Nephron progenitor cell (in vitro differentiated cells): Measurements from ENCODE around the gene ZFP62.
A peak's percentile ranks its signal among the peaks of the same experiment; 100 is the strongest.

ENCODE experiments used
- DNase-seq: peaks from one replicate; pipeline ENCODE4 v3.0.0; 2021
- H3K27ac Mint-ChIP-seq: 2 replicates; pipeline ENCODE4 v1.8.0; 2021; ENCODE audit warnings: mild to moderate bottlenecking, moderate library complexity, mixed read lengths
- H3K27me3 Mint-ChIP-seq: 2 replicates; pipeline ENCODE4 v1.8.0; 2021; ENCODE audit warnings: mild to moderate bottlenecking, low read depth, mixed read lengths; ENCODE audit not compliant: poor library complexity
- H3K36me3 Mint-ChIP-seq: 2 replicates; pipeline ENCODE4 v1.8.0; 2021; ENCODE audit warnings: low read depth, mixed read lengths
- H3K4me1 Mint-ChIP-seq: 2 replicates; pipeline ENCODE4 v1.8.0; 2021; ENCODE audit warnings: mixed read lengths
- H3K4me3 Mint-ChIP-seq: 2 replicates; pipeline ENCODE4 v1.8.0; 2021; ENCODE audit warnings: mild to moderate bottlenecking, moderate library complexity, mixed read lengths
- H3K9me3 Mint-ChIP-seq: 2 replicates; pipeline ENCODE4 v1.8.0; 2021; ENCODE audit warnings: mild to moderate bottlenecking, moderate library complexity, mixed read lengths
- CTCF ChIP-seq: fragments of 200-600 bp; sonication (generic); IDR thresholded peaks from 2 replicates; pipeline ENCODE4 v1.5.0; 2021; ENCODE audit warnings: antibody characterized with exemption

ZFP62 gene

GRCh38 chr5:180810210-180810958 is 50.7 kb downstream of the ZFP62 start:
- peaks cover 5% of the 10 kb centered on the region for H3K36me3 Mint-ChIP-seq
- peak overlapping the region; percentile 87 for H3K4me3 Mint-ChIP-seq
- no peaks in the 10 kb centered on the region for H3K27me3 Mint-ChIP-seq
- DNase-seq: peak; percentile 96
- no peak for TF ChIP-seq CTCF
- H3K27ac Mint-ChIP-seq: peak overlapping the region; percentile 99
- H3K9me3 Mint-ChIP-seq: no peaks in the 10 kb centered on the region
- H3K4me1 Mint-ChIP-seq: peaks cover 90% of the 10 kb centered on the region

GRCh38 chr5:180809403-180810209 is 51.5 kb downstream of the ZFP62 start:
- peak overlapping the region; percentile 99 for H3K27ac Mint-ChIP-seq
- H3K36me3 Mint-ChIP-seq: peaks cover 13% of the 10 kb centered on the region
- peak overlapping the region; percentile 87 for H3K4me3 Mint-ChIP-seq
- peak; percentile 93 for DNase-seq
- TF ChIP-seq CTCF: no peak
- no peaks in the 10 kb centered on the region for H3K9me3 Mint-ChIP-seq
- peaks cover 90% of the 10 kb centered on the region for H3K4me1 Mint-ChIP-seq
- H3K27me3 Mint-ChIP-seq: peaks cover under 1% of the 10 kb centered on the region

GRCh38 chr5:180808461-180809000 is 52.5 kb downstream of the ZFP62 start:
- Mint-ChIP-seq H3K27me3 (peaks cover 2% of the 10 kb centered on the region), H3K4me1 (peaks cover 88% of the 10 kb centered on the region), H3K9me3 (no peaks in the 10 kb centered on the region), H3K27ac (peak overlapping the region; percentile 92), H3K4me3 (peak overlapping the region; percentile 87), H3K36me3 (peaks cover 13% of the 10 kb centered on the region)
- no peak for DNase-seq
- TF ChIP-seq CTCF: no peak

- Mint-ChIP-seq H3K9me3 (no peaks in the 10 kb centered on the region), H3K36me3 (peaks cover 13% of the 10 kb centered on the region), H3K27ac (peak overlapping the region; percentile 92), H3K4me3 (peak overlapping the region; percentile 87), H3K4me1 (peaks cover 86% of the 10 kb centered on the region), H3K27me3 (peaks cover 2% of the 10 kb centered on the region)
- DNase-seq: no peak
- no peak for TF ChIP-seq CTCF
These were observed 53.2 kb downstream of the ZFP62 start for GRCh38 chr5:180807654-180808414.

DNA sequence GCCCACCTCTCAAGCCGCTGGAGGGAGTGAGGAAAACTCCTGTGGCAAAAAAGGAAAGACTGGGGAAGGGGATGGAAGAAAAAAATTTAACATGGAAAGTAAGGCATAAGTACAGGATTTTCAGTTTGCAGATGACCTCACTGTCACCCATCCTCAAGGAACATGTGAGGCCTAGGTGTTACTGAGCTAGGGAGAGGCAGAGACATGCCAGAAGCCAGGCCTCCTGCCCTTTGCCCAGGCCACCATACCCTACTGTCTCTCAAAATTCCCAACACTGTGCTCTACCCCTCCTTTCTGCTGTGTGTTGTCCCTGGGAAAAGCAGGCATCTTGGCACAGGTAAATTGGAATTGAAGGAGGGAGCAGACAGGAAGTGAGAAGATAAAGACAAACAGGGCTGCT is 54.0 kb downstream of the ZFP62 start:
- H3K4me3 Mint-ChIP-seq: peak overlapping the region; percentile 87
- H3K9me3 Mint-ChIP-seq: no peaks in the 10 kb centered on the region
- no peak for DNase-seq
- H3K36me3 Mint-ChIP-seq: peaks cover 13% of the 10 kb centered on the region
- peaks cover 2% of the 10 kb centered on the region for H3K27me3 Mint-ChIP-seq
- H3K27ac Mint-ChIP-seq: no peak overlapping the region
- TF ChIP-seq CTCF: no peak
- peaks cover 78% of the 10 kb centered on the region for H3K4me1 Mint-ChIP-seq
